Measurements from ENCODE around the gene STRA6.

DNA sequence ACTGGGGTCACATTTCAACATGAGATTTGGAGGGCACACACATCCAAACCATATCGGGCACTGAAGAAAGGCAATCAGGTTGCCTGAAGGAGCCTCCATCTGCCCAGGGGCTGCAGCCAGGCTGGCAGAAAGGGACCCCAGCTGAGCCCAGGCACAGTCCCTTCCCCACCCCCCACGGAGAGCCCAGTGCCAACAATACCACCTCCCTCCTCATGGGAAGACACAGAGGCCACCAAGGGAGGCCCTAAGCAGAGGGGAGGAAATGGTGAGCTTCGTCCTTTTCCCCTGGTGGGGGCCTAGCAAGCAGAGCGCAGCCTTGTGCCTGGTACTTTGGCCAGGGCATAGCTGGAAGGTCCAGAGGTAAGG, 3.0 kb upstream of the STRA6 start:
- TF ChIP-seq, protein P1, sequence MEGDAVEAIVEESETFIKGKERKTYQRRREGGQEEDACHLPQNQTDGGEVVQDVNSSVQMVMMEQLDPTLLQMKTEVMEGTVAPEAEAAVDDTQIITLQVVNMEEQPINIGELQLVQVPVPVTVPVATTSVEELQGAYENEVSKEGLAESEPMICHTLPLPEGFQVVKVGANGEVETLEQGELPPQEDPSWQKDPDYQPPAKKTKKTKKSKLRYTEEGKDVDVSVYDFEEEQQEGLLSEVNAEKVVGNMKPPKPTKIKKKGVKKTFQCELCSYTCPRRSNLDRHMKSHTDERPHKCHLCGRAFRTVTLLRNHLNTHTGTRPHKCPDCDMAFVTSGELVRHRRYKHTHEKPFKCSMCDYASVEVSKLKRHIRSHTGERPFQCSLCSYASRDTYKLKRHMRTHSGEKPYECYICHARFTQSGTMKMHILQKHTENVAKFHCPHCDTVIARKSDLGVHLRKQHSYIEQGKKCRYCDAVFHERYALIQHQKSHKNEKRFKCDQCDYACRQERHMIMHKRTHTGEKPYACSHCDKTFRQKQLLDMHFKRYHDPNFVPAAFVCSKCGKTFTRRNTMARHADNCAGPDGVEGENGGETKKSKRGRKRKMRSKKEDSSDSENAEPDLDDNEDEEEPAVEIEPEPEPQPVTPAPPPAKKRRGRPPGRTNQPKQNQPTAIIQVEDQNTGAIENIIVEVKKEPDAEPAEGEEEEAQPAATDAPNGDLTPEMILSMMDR (IDR thresholded peaks at IDR 0.05 in 2 of 3, conservative IDR thresholded peaks at IDR 0.05 in 1 of 3; ENCODE audit: borderline replicate concordance in 1 of 3, insufficient read depth in 1 of 3, low read depth in 2 of 3, low read length in 2 of 3) = no peak
- no peak for TF ChIP-seq POLR2A (IDR thresholded peaks at IDR 0.05; ENCODE audit: borderline replicate concordance, extremely low read depth, insufficient read depth, insufficient read length)
- TF ChIP-seq, protein P2, sequence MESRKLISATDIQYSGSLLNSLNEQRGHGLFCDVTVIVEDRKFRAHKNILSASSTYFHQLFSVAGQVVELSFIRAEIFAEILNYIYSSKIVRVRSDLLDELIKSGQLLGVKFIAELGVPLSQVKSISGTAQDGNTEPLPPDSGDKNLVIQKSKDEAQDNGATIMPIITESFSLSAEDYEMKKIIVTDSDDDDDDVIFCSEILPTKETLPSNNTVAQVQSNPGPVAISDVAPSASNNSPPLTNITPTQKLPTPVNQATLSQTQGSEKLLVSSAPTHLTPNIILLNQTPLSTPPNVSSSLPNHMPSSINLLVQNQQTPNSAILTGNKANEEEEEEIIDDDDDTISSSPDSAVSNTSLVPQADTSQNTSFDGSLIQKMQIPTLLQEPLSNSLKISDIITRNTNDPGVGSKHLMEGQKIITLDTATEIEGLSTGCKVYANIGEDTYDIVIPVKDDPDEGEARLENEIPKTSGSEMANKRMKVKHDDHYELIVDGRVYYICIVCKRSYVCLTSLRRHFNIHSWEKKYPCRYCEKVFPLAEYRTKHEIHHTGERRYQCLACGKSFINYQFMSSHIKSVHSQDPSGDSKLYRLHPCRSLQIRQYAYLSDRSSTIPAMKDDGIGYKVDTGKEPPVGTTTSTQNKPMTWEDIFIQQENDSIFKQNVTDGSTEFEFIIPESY (IDR thresholded peaks at IDR 0.05; ENCODE audit: extremely low read depth, insufficient replicate concordance, low read length) = no peak

Data from HCT116 (cell line).